Fibroblast of lung (primary cell): ENCODE data around the gene POGLUT3. TPM values are rescaled to one million over a fixed set of nuclear protein-coding genes. Genes with fewer than 3 reads are reported as not detected.
A peak's percentile ranks its signal among the peaks of the same experiment; 100 is the strongest.

Experiments
- DNase-seq, 2 donors: peaks; one replicate each; pipeline versions ENCODE4 v3.0.0 to v3.0.0-alpha.2; 2010; ENCODE audit warnings: low read depth in 2 of 2
- H2AFZ ChIP-seq: 2 replicates; pipeline ENCODE4 v1.5.1; 2012; ENCODE audit warnings: low read length, control low read depth, inconsistent platforms
- H3K27ac ChIP-seq: 2 replicates; pipeline ENCODE4 v1.5.1; 2011; ENCODE audit warnings: low read length, control low read depth; ENCODE audit not compliant: insufficient read depth
- H3K27me3 ChIP-seq: 2 replicates; pipeline ENCODE4 v1.5.1; 2011; ENCODE audit warnings: mild to moderate bottlenecking, low read length; ENCODE audit not compliant: control insufficient read depth, insufficient read depth
- H3K36me3 ChIP-seq: 2 replicates; pipeline ENCODE4 v1.5.1; 2011; ENCODE audit warnings: low read length; ENCODE audit not compliant: control insufficient read depth, insufficient read depth
- H3K4me1 ChIP-seq: 2 replicates; pipeline ENCODE4 v1.5.1; 2011; ENCODE audit warnings: low read length; ENCODE audit not compliant: control insufficient read depth, insufficient read depth; ENCODE audit errors: extremely low read depth
- H3K4me2 ChIP-seq: 2 replicates; pipeline ENCODE4 v1.5.1; 2011; ENCODE audit warnings: low read length, control low read depth; ENCODE audit not compliant: insufficient read depth; ENCODE audit errors: extremely low read depth
- H3K4me3 ChIP-seq, 4 experiments: fragments of 200-600 bp in 1 of 4; sonication (generic) in 1 of 4; replicated peaks in 1 of 4; 2 replicates each; pipeline ENCODE4 v1.5.1; 2011 to 2016; ENCODE audit warnings: low read length in 4 of 4, low read depth in 3 of 4, mild to moderate bottlenecking in 3 of 4, control low read depth in 2 of 4, inconsistent platforms in 1 of 4, mixed read lengths in 1 of 4; ENCODE audit not compliant: insufficient read depth in 1 of 4; ENCODE audit errors: control extremely low read depth in 1 of 4
- H3K79me2 ChIP-seq: 2 replicates; pipeline ENCODE4 v1.5.1; 2012; ENCODE audit warnings: mild to moderate bottlenecking, low read length, inconsistent platforms; ENCODE audit not compliant: control insufficient read depth, insufficient read depth
- H3K9ac ChIP-seq: 2 replicates; pipeline ENCODE4 v1.5.1; 2011; ENCODE audit warnings: mild to moderate bottlenecking, low read length, control low read depth; ENCODE audit not compliant: insufficient read depth
- H3K9me3 ChIP-seq: 2 replicates; pipeline ENCODE4 v1.5.1; 2012; ENCODE audit warnings: low read depth, low read length; ENCODE audit not compliant: control insufficient read depth, insufficient read depth
- H4K20me1 ChIP-seq: 2 replicates; pipeline ENCODE4 v1.5.1; 2011; ENCODE audit warnings: low read length; ENCODE audit not compliant: control insufficient read depth, insufficient read depth; ENCODE audit errors: extremely low read depth
- EZH2 ChIP-seq: IDR thresholded peaks from 2 replicates; pipeline ENCODE4 v1.5.1; 2012; ENCODE audit warnings: low read length, control low read depth, mild to moderate bottlenecking; ENCODE audit errors: missing control alignments
- polyA plus RNA-seq, 2 donors: library from polyadenylated mRNA; depleted of rRNA in 1 of 2; stranded (reverse) in 1 of 2; unstranded in 1 of 2; fragments of >200 nt; gene quantifications; 2 replicates each; pipeline ENCODE4 v1.2.1, GENCODE V29; 2011 to 2012; ENCODE audit warnings: missing spikeins in 1 of 2
- total RNA-seq: library from RNA; depleted of rRNA; stranded (reverse); fragments of >200 nt; gene quantifications from 2 replicates; pipeline ENCODE4 v1.2.1, GENCODE V29; 2014
- TF ChIP-seq, protein P1 (sequence below), 2 donors: IDR thresholded peaks in 1 of 2; conservative IDR thresholded peaks in 1 of 2; 1 replicate in 1 of 2; 2 replicates in 1 of 2; pipeline ENCODE4 v1.5.1; 2011 to 2012; ENCODE audit warnings: low read length in 2 of 2, control low read depth in 1 of 2, inconsistent platforms in 1 of 2, low read depth in 1 of 2, mild to moderate bottlenecking in 1 of 2

POGLUT3 gene
- total and polyA plus RNA-seq, 2 donors (not counting 1 experiment from before 2014, with no cell fraction given): 41.1 to 81.0 TPM

DNA sequence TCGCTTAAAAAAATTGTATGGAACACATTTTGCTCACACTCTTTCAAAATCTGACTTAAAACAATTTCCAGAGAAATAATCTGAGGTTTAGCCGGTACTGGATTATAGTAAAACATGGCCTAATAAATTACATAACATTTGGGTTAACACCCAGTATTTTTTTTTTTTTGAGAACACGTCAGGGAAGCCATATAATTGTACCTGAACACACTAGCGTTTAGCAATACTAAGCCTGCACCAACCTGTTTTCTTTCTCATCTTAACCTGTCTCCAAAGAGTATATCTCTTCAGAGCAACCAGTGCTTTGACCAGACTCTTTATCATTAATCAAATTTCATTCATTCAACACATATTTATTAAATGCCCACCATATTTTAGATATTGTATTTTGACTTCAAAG, 2.0 kb upstream of the POGLUT3 start:
- Histone ChIP-seq H3K4me3 (no peak overlapping the region), H3K36me3 (no peaks in the 10 kb centered on the region), H3K9me3 (no peaks in the 10 kb centered on the region), H3K79me2 (peaks cover 7% of the 10 kb centered on the region), H2AFZ (no peak overlapping the region), H3K9ac (no peak overlapping the region), H3K4me1 (peaks cover 3% of the 10 kb centered on the region), H3K4me2 (no peak overlapping the region), H4K20me1 (no peaks in the 10 kb centered on the region), H3K27ac (no peak overlapping the region), H3K27me3 (no peaks in the 10 kb centered on the region)
- no peak for DNase-seq
- no peak for TF ChIP-seq EZH2
- TF ChIP-seq, protein P1, sequence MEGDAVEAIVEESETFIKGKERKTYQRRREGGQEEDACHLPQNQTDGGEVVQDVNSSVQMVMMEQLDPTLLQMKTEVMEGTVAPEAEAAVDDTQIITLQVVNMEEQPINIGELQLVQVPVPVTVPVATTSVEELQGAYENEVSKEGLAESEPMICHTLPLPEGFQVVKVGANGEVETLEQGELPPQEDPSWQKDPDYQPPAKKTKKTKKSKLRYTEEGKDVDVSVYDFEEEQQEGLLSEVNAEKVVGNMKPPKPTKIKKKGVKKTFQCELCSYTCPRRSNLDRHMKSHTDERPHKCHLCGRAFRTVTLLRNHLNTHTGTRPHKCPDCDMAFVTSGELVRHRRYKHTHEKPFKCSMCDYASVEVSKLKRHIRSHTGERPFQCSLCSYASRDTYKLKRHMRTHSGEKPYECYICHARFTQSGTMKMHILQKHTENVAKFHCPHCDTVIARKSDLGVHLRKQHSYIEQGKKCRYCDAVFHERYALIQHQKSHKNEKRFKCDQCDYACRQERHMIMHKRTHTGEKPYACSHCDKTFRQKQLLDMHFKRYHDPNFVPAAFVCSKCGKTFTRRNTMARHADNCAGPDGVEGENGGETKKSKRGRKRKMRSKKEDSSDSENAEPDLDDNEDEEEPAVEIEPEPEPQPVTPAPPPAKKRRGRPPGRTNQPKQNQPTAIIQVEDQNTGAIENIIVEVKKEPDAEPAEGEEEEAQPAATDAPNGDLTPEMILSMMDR (conservative IDR thresholded peaks at IDR 0.05 in 1 of 2, IDR thresholded peaks at IDR 0.05 in 1 of 2; ENCODE audit: low read depth in 1 of 2, low read length in 2 of 2): no peak

DNA sequence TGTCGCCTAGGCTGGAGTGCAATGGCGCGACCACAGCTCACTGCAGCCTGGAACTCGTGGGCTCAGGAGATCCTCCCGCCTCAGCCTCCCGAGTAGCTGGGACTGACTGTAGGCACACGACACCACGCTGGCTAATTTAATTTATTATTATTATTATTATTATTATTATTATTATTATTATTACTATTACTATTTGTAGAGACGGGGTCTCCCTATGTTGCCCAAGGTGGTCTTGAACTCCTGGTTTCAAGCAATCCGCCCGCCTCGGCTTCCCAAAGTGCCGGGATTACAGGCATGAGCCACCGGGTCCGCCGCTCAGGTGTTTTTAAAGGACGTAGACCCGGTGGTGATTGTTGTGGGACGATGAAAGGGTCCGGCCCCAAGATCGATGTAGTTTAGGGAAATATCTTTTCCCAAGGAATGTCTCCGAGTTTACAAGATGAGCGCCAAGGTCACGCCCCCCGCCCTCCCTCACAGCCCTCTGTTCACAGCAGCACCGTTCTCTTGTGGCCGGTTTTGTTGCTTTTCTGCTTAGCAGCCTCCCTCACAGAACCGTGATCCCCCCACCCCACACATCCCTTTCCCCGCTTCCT, 728 bp upstream of the POGLUT3 start:
- TF ChIP-seq EZH2: no peak
- TF ChIP-seq, protein P1 (conservative IDR thresholded peaks at IDR 0.05 in 1 of 2, IDR thresholded peaks at IDR 0.05 in 1 of 2; ENCODE audit: low read depth in 1 of 2, low read length in 2 of 2): no peak
- Histone ChIP-seq H3K27me3 (no peaks in the 10 kb centered on the region), H3K27ac (peak overlapping the region; percentile 82), H3K36me3 (no peaks in the 10 kb centered on the region), H3K9ac (peak overlapping the region; percentile 78), H3K9me3 (no peaks in the 10 kb centered on the region), H3K4me3 (peak overlapping the region; percentile 44 to 62 (median 48)), H2AFZ (peak overlapping the region; percentile 93), H4K20me1 (no peaks in the 10 kb centered on the region), H3K4me1 (peaks cover 3% of the 10 kb centered on the region), H3K4me2 (peak overlapping the region; percentile 37), H3K79me2 (peaks cover 8% of the 10 kb centered on the region)
- DNase-seq: no peak

DNA sequence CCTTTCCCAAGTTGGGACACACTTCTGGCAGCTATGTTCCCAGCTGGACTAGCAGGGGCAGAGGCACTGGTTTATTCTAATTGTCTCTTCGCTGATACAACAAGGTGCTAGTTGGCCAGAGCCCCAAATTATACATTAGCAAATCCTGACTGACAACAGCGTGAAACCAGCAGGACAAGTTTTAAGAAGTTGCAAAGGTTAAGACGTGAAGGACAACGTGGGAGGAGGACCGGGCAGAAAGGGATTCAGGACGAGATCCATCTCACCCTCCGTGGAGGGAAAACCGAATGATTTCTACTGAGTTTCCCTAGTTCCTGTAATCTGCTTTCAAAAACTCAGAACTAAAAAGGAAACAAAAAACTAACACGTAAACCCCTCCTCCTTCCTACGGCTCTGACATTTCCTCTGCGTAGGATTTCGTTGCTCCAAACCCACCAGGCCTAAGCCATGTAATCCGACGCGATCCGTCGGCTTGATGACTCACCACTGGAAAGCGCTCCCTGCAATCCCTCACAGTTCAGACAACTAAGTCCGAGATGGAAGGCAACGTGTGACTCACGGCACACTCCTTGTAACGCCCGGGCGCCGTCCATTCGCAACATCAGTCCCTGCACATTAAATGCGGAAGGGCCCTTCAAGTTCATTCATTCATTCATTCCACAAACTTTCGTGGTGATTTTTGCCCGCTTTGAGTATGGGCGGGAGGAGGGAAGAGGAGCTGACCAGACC, 703 bp downstream of the POGLUT3 start:
- no peaks in the 10 kb centered on the region for H3K27me3 ChIP-seq
- no peaks in the 10 kb centered on the region for H4K20me1 ChIP-seq
- peak overlapping the region; percentile 81 for H3K4me2 ChIP-seq
- peaks cover 12% of the 10 kb centered on the region for H3K79me2 ChIP-seq
- TF ChIP-seq, protein P1 (conservative IDR thresholded peaks at IDR 0.05 in 1 of 2, IDR thresholded peaks at IDR 0.05 in 1 of 2; ENCODE audit: low read depth in 1 of 2, low read length in 2 of 2): no peak
- no peak for TF ChIP-seq EZH2
- no peaks in the 10 kb centered on the region for H3K36me3 ChIP-seq
- peak overlapping the region; percentile 8 to 75 (median 53) for H3K4me3 ChIP-seq
- H3K9me3 ChIP-seq: no peaks in the 10 kb centered on the region
- peak overlapping the region; percentile 78 for H3K9ac ChIP-seq
- peak overlapping the region; percentile 82 for H3K27ac ChIP-seq
- peak; percentile 99 for DNase-seq
- H3K4me1 ChIP-seq: peaks cover 3% of the 10 kb centered on the region
- H2AFZ ChIP-seq: peak overlapping the region; percentile 64
